ENCODE results near the gene ERC1.

Gene ERC1

GRCh38 chr12:1429980-1430379 lies 439.0 kb downstream of the ERC1 start:
- no peaks in the 10 kb centered on the region for H3K36me3 ChIP-seq (ENCODE audit: insufficient read depth)

GRCh38 chr12:1434296-1434955 lies 443.4 kb downstream of the ERC1 start:
- Histone ChIP-seq H3K36me3 (ENCODE audit: insufficient read depth) (no peaks in the 10 kb centered on the region), H3K4me1 (ENCODE audit: low read depth, poor library complexity, severe bottlenecking) (peaks cover 22% of the 10 kb centered on the region), H4K20me1 (ENCODE audit: insufficient read depth) (no peaks in the 10 kb centered on the region), H3K79me2 (ENCODE audit: insufficient read depth, low read depth) (no peaks in the 10 kb centered on the region), H3K9ac (no peak overlapping the region), H2AFZ (ENCODE audit: low read depth) (no peak overlapping the region), H3K27me3 (ENCODE audit: insufficient read depth, low read depth) (no peaks in the 10 kb centered on the region), H3K27ac (no peak overlapping the region), H3K4me3 (IDR thresholded peaks at IDR 0.05; ENCODE audit: insufficient read depth, low read depth, low read length) (no peak overlapping the region), H3K4me2 (no peak overlapping the region)
- TF ChIP-seq CTCF (conservative IDR thresholded peaks at IDR 0.05; ENCODE audit: low read depth, low read length) = no peak

More at GRCh38 chr12:1429980-1430379, 439.0 kb downstream of the ERC1 start:
- Histone ChIP-seq H3K4me1 (ENCODE audit: low read depth, poor library complexity, severe bottlenecking) (peaks cover 39% of the 10 kb centered on the region), H4K20me1 (ENCODE audit: insufficient read depth) (no peaks in the 10 kb centered on the region), H3K4me3 (IDR thresholded peaks at IDR 0.05; ENCODE audit: insufficient read depth, low read depth, low read length) (no peak overlapping the region), H2AFZ (ENCODE audit: low read depth) (no peak overlapping the region), H3K27ac (no peak overlapping the region), H3K9ac (no peak overlapping the region), H3K4me2 (no peak overlapping the region), H3K27me3 (ENCODE audit: insufficient read depth, low read depth) (no peaks in the 10 kb centered on the region), H3K79me2 (ENCODE audit: insufficient read depth, low read depth) (no peaks in the 10 kb centered on the region; the same call in 1 of the 2 replicates)
- no peak for TF ChIP-seq CTCF (conservative IDR thresholded peaks at IDR 0.05; ENCODE audit: low read depth, low read length)

GRCh38 chr12:1435044-1435443 lies 444.0 kb downstream of the ERC1 start:
- no peaks in the 10 kb centered on the region for H3K79me2 ChIP-seq (ENCODE audit: insufficient read depth, low read depth)
- no peak overlapping the region for H3K4me2 ChIP-seq
- TF ChIP-seq CTCF (conservative IDR thresholded peaks at IDR 0.05; ENCODE audit: low read depth, low read length) = no peak

GRCh38 chr12:1435456-1435855 lies 444.4 kb downstream of the ERC1 start:
- no peak overlapping the region for H3K4me3 ChIP-seq (IDR thresholded peaks at IDR 0.05; ENCODE audit: insufficient read depth, low read depth, low read length)

More at GRCh38 chr12:1435044-1435443, 444.0 kb downstream of the ERC1 start:
- no peaks in the 10 kb centered on the region for H3K36me3 ChIP-seq (ENCODE audit: insufficient read depth)
- H3K27me3 ChIP-seq (ENCODE audit: insufficient read depth, low read depth) = no peaks in the 10 kb centered on the region
- no peaks in the 10 kb centered on the region for H4K20me1 ChIP-seq (ENCODE audit: insufficient read depth)
- H3K4me1 ChIP-seq (ENCODE audit: low read depth, poor library complexity, severe bottlenecking) = peaks cover 21% of the 10 kb centered on the region
- H3K9ac ChIP-seq = no peak overlapping the region
- no peak overlapping the region for H3K4me3 ChIP-seq (IDR thresholded peaks at IDR 0.05; ENCODE audit: insufficient read depth, low read depth, low read length)
- H3K27ac ChIP-seq = no peak overlapping the region
- H2AFZ ChIP-seq (ENCODE audit: low read depth) = no peak overlapping the region

More at GRCh38 chr12:1435456-1435855, 444.4 kb downstream of the ERC1 start:
- no peak for TF ChIP-seq CTCF (conservative IDR thresholded peaks at IDR 0.05; ENCODE audit: low read depth, low read length)
- Histone ChIP-seq H3K9ac (no peak overlapping the region), H3K27me3 (ENCODE audit: insufficient read depth, low read depth) (no peaks in the 10 kb centered on the region), H3K27ac (no peak overlapping the region), H3K4me2 (no peak overlapping the region), H2AFZ (ENCODE audit: low read depth) (no peak overlapping the region), H3K36me3 (ENCODE audit: insufficient read depth) (no peaks in the 10 kb centered on the region), H4K20me1 (ENCODE audit: insufficient read depth) (no peaks in the 10 kb centered on the region), H3K4me1 (ENCODE audit: low read depth, poor library complexity, severe bottlenecking) (peaks cover 21% of the 10 kb centered on the region), H3K79me2 (ENCODE audit: insufficient read depth, low read depth) (no peaks in the 10 kb centered on the region)
